Transverse colon (tissue), 3 donors: ENCODE results near the gene TRIM8.

Source experiments
- CTCF ChIP-seq, 5 experiments: fragments of 200-600 bp in 3 of 5; fragments of 450-650 bp in 2 of 5; sonication (generic) in 3 of 5; IDR thresholded peaks; 1 replicate in 2 of 5; 2 replicates in 3 of 5; pipeline ENCODE4 v1.5.1; 2016 to 2017; ENCODE audit warnings: antibody characterized with exemption in 5 of 5, inconsistent platforms in 3 of 5, mild to moderate bottlenecking in 2 of 5, moderate library complexity in 1 of 5
- POLR2A ChIP-seq: fragments of 450-650 bp; IDR thresholded peaks from one replicate; pipeline ENCODE4 v1.6.1; 2016; ENCODE audit warnings: antibody characterized with exemption, mild to moderate bottlenecking, moderate library complexity

- TF ChIP-seq CTCF (IDR thresholded peaks at IDR 0.05) (no peak), POLR2A (no peak)
Observed at GRCh38 chr10:102601639-102602038, 42.6 kb upstream of the TRIM8 start.
